GM23338 (cell line): ENCODE measurements around the gene EEF2KMT. TPM values are rescaled to one million over a fixed set of nuclear protein-coding genes. Genes with fewer than 3 reads are reported as not detected.
"Not testable (repeated sequence)": the region's sequence is repeated elsewhere in the genome, so short reads cannot be mapped to it uniquely, and the experiment has no call there.

Source experiments
- ATAC-seq: fragments of 200-7000 bp; cut with Tn5 transposase; 3 replicates; pipeline ENCODE4 v1.9.1; 2020
- DNase-seq: peaks from one replicate; pipeline ENCODE4 v3.0.0-alpha.2; 2015; ENCODE audit warnings: low spot score
- H2AFZ ChIP-seq: fragments of 200-600 bp; sonication (generic); 2 replicates; pipeline ENCODE4 v1.8.0; 2016; ENCODE audit warnings: antibody characterized with exemption, mild to moderate bottlenecking, moderate library complexity
- H3F3A ChIP-seq: fragments of 200-600 bp; sonication (generic); replicated peaks from 2 replicates; pipeline ENCODE4 v1.8.0; 2017; ENCODE audit warnings: antibody characterized with exemption, mixed run types, low read depth
- H3K27ac ChIP-seq: fragments of 200-600 bp; sonication (generic); 2 replicates; pipeline ENCODE4 v1.6.1; 2016; ENCODE audit warnings: low read depth
- H3K27me3 ChIP-seq: fragments of 200-600 bp; sonication (generic); 2 replicates; pipeline ENCODE4 v1.8.0; 2016; ENCODE audit warnings: mild to moderate bottlenecking, mixed run types, moderate library complexity; ENCODE audit not compliant: insufficient read depth
- H3K36me3 ChIP-seq: fragments of 200-600 bp; sonication (generic); 2 replicates; pipeline ENCODE4 v1.8.0; 2016; ENCODE audit warnings: mild to moderate bottlenecking; ENCODE audit not compliant: insufficient read depth
- H3K4me1 ChIP-seq: fragments of 200-600 bp; sonication (generic); 2 replicates; pipeline ENCODE4 v1.8.0; 2016; ENCODE audit warnings: mild to moderate bottlenecking, moderate library complexity; ENCODE audit not compliant: insufficient read depth
- H3K4me2 ChIP-seq: fragments of 200-600 bp; sonication (generic); 2 replicates; pipeline ENCODE4 v1.7.1; 2017; ENCODE audit warnings: mixed run types
- H3K4me3 ChIP-seq: fragments of 200-600 bp; sonication (generic); 2 replicates; pipeline ENCODE4 v1.6.1; 2016; ENCODE audit warnings: mixed run types
- H3K79me2 ChIP-seq: fragments of 200-600 bp; sonication (generic); replicated peaks from 2 replicates; pipeline ENCODE4 v1.8.0; 2017; ENCODE audit warnings: mild to moderate bottlenecking; ENCODE audit not compliant: insufficient read depth
- H3K9me2 ChIP-seq: fragments of 200-600 bp; sonication (generic); 2 replicates; pipeline ENCODE4 v1.8.0; 2017; ENCODE audit not compliant: insufficient read depth
- H4K20me1 ChIP-seq: fragments of 200-600 bp; sonication (generic); replicated peaks from 2 replicates; pipeline ENCODE4 v1.8.0; 2017; ENCODE audit warnings: mild to moderate bottlenecking; ENCODE audit not compliant: insufficient read depth
- H3K27ac Mint-ChIP-seq: 2 replicates; pipeline ENCODE4 v1.8.0; 2020; ENCODE audit warnings: inconsistent platforms, mild to moderate bottlenecking, moderate library complexity, mixed read lengths
- H3K27me3 Mint-ChIP-seq: 3 replicates; pipeline ENCODE4 v1.8.0; 2022; ENCODE audit warnings: low read depth, mild to moderate bottlenecking, moderate library complexity, mixed read lengths, inconsistent platforms; ENCODE audit not compliant: insufficient read depth, poor library complexity
- H3K36me3 Mint-ChIP-seq: 3 replicates; pipeline ENCODE4 v1.8.0; 2021; ENCODE audit warnings: low read depth, mild to moderate bottlenecking, inconsistent platforms, moderate library complexity, mixed read lengths
- H3K4me1 Mint-ChIP-seq: 3 replicates; pipeline ENCODE4 v1.8.0; 2020; ENCODE audit warnings: mild to moderate bottlenecking, inconsistent platforms, mixed read lengths
- H3K4me3 Mint-ChIP-seq: 3 replicates; pipeline ENCODE4 v1.8.0; 2021; ENCODE audit warnings: moderate library complexity, mild to moderate bottlenecking, inconsistent platforms, mixed read lengths
- H3K9me3 Mint-ChIP-seq: 3 replicates; pipeline ENCODE4 v1.8.0; 2020; ENCODE audit warnings: moderate library complexity, mild to moderate bottlenecking, inconsistent platforms, mixed read lengths
- CTCF ChIP-seq, 2 experiments: fragments of 200-600 bp in 1 of 2; sonication (generic) in 1 of 2; conservative IDR thresholded peaks; 2 replicates each; pipeline versions ENCODE4 v1.5.1 to v1.6.1; 2016 to 2017; ENCODE audit warnings: antibody characterized with exemption in 2 of 2, low read depth in 2 of 2, mild to moderate bottlenecking in 2 of 2, moderate library complexity in 1 of 2
- polyA plus RNA-seq: library from polyadenylated mRNA; unstranded; fragments of >200 nt; fragmentation: Nextera tagmentation; extraction: Ambion mirVana; gene quantifications from 2 replicates; pipeline ENCODE4 v1.2.1, GENCODE V29; 2016
- total RNA-seq: library from RNA; depleted of rRNA; stranded (reverse); fragments of >200 nt; shearing (Covaris generic); gene quantifications from 2 replicates; pipeline ENCODE4 v1.2.3, GENCODE V29; 2014

Gene EEF2KMT
- total and polyA plus RNA-seq, 2 experiments from 2014 or later = 24.0 to 37.1 TPM

GRCh38 chr16:5084802-5085201 is 12.8 kb downstream of the EEF2KMT start:
- H3K9me3 Mint-ChIP-seq, H4K20me1 ChIP-seq, ATAC-seq, H3F3A ChIP-seq, H3K4me1 ChIP-seq, H3K4me2 ChIP-seq, H3K79me2 ChIP-seq, H3K4me1 Mint-ChIP-seq, H2AFZ ChIP-seq, H3K4me3 ChIP-seq, H3K9me2 ChIP-seq, H3K27me3 ChIP-seq, H3K36me3 ChIP-seq, H3K4me3 Mint-ChIP-seq: not testable (repeated sequence)
- Mint-ChIP-seq H3K27me3 (peaks cover 11% of the 10 kb centered on the region), H3K27ac (0 out of 2 replicates have a peak overlapping the region, but pooled peaks have one; percentile 63), H3K36me3 (peaks cover 73% of the 10 kb centered on the region)
- peak; percentile 81 for TF ChIP-seq CTCF (conservative IDR thresholded peaks at IDR 0.05; ENCODE audit: low read depth in 2 of 2)
- peak; percentile 88 for DNase-seq
- H3K27ac ChIP-seq = peak overlapping the region; percentile 78; the same call in 1 of the 2 replicates

- not testable (repeated sequence) for H3K27ac ChIP-seq, H3K4me2 ChIP-seq, DNase-seq, H3K9me3 Mint-ChIP-seq, H2AFZ ChIP-seq, H3K4me3 Mint-ChIP-seq, H3K36me3 ChIP-seq, H3K9me2 ChIP-seq, H3K79me2 ChIP-seq, ATAC-seq, H3K4me1 ChIP-seq, H3K27me3 ChIP-seq, H3F3A ChIP-seq, H3K4me3 ChIP-seq, H4K20me1 ChIP-seq, H3K4me1 Mint-ChIP-seq
- H3K36me3 Mint-ChIP-seq = peaks cover 74% of the 10 kb centered on the region
- peak overlapping the region; percentile 63; the same call in 1 of the 2 replicates for H3K27ac Mint-ChIP-seq
- H3K27me3 Mint-ChIP-seq = peaks cover 14% of the 10 kb centered on the region
These were observed 13.4 kb downstream of the EEF2KMT start for GRCh38 chr16:5084099-5084731.

GRCh38 chr16:5083646-5084045 is 13.9 kb downstream of the EEF2KMT start:
- Mint-ChIP-seq H3K27me3 (peaks cover 15% of the 10 kb centered on the region), H3K36me3 (peaks cover 73% of the 10 kb centered on the region)
- H2AFZ ChIP-seq, H3K4me2 ChIP-seq, H3K9me2 ChIP-seq, H3K4me3 ChIP-seq, H3K27me3 ChIP-seq, H3K9me3 Mint-ChIP-seq, H3K27ac Mint-ChIP-seq, H4K20me1 ChIP-seq, DNase-seq, H3K36me3 ChIP-seq, H3F3A ChIP-seq, H3K4me1 Mint-ChIP-seq, H3K27ac ChIP-seq, ATAC-seq, H3K79me2 ChIP-seq, H3K4me1 ChIP-seq, H3K4me3 Mint-ChIP-seq: not testable (repeated sequence)

GRCh38 chr16:5080996-5081395 is 16.6 kb downstream of the EEF2KMT start:
- H3K9me2 ChIP-seq, H3K9me3 Mint-ChIP-seq, H3K4me1 Mint-ChIP-seq, H3K27me3 ChIP-seq, H3K79me2 ChIP-seq, H3F3A ChIP-seq, H3K4me1 ChIP-seq, H3K4me3 ChIP-seq, H3K4me2 ChIP-seq, H3K4me3 Mint-ChIP-seq, H3K36me3 ChIP-seq, H3K27ac ChIP-seq, H2AFZ ChIP-seq, DNase-seq, ATAC-seq, H4K20me1 ChIP-seq, H3K27ac Mint-ChIP-seq: not testable (repeated sequence)
- H3K27me3 Mint-ChIP-seq = peaks cover 18% of the 10 kb centered on the region
- H3K36me3 Mint-ChIP-seq = peaks cover 70% of the 10 kb centered on the region

GRCh38 chr16:5080461-5080860 is 17.1 kb downstream of the EEF2KMT start:
- H3K36me3 ChIP-seq, H2AFZ ChIP-seq, H3K27me3 ChIP-seq, DNase-seq, H3K4me3 ChIP-seq, ATAC-seq, H3K9me2 ChIP-seq, H3F3A ChIP-seq, H3K27ac ChIP-seq, H3K4me1 Mint-ChIP-seq, H4K20me1 ChIP-seq, H3K4me3 Mint-ChIP-seq, H3K27ac Mint-ChIP-seq, H3K4me2 ChIP-seq, H3K79me2 ChIP-seq, H3K9me3 Mint-ChIP-seq, H3K4me1 ChIP-seq: not testable (repeated sequence)
- peaks cover 17% of the 10 kb centered on the region for H3K27me3 Mint-ChIP-seq
- peaks cover 70% of the 10 kb centered on the region for H3K36me3 Mint-ChIP-seq
